Liver (tissue), 3 donors: Measurements from ENCODE around the gene ERBB2.

Experiments used
- FOXA1 ChIP-seq: IDR thresholded peaks from 2 replicates; pipeline ENCODE4 v1.6.1; 2016; ENCODE audit warnings: antibody characterized with exemption
- GABPA ChIP-seq, 2 donors: IDR thresholded peaks in 1 of 2; conservative IDR thresholded peaks in 1 of 2; 2 replicates each; pipeline ENCODE4 v1.6.1; 2016; ENCODE audit warnings: antibody characterized with exemption in 2 of 2, mild to moderate bottlenecking in 1 of 2, moderate library complexity in 1 of 2
- HNF4G ChIP-seq: IDR thresholded peaks from 2 replicates; pipeline ENCODE4 v1.6.1; 2016; ENCODE audit warnings: antibody characterized with exemption
- JUND ChIP-seq, 2 donors: IDR thresholded peaks; 2 replicates each; pipeline ENCODE4 v1.6.1; 2016; ENCODE audit warnings: antibody characterized with exemption in 2 of 2
- RAD21 ChIP-seq, 2 donors: IDR thresholded peaks; 2 replicates each; pipeline ENCODE4 v1.6.1; 2016; ENCODE audit warnings: antibody characterized with exemption in 2 of 2, mild to moderate bottlenecking in 2 of 2
- RXRA ChIP-seq, 2 donors: IDR thresholded peaks; 2 replicates each; pipeline ENCODE4 v1.6.1; 2017 to 2018; ENCODE audit warnings: antibody characterized with exemption in 2 of 2, mild to moderate bottlenecking in 1 of 2
- TAF1 ChIP-seq: conservative IDR thresholded peaks from 2 replicates; pipeline ENCODE4 v1.6.1; 2016; ENCODE audit warnings: antibody characterized with exemption, mild to moderate bottlenecking
- YY1 ChIP-seq: IDR thresholded peaks from 2 replicates; pipeline ENCODE4 v1.6.1; 2016; ENCODE audit warnings: antibody characterized with exemption, mild to moderate bottlenecking
- TF ChIP-seq, protein P1 (sequence below): fragments of 150-350 bp; IDR thresholded peaks from 2 replicates; pipeline ENCODE4 v1.5.1; 2017; ENCODE audit warnings: improper control_type of control experiment, low read depth, low read length; ENCODE audit not compliant: missing input control
- TF ChIP-seq, protein P2 (sequence below): IDR thresholded peaks from 2 replicates; pipeline ENCODE4 v1.6.1; 2016; ENCODE audit warnings: antibody characterized with exemption
- TF ChIP-seq, protein P3 (sequence below): IDR thresholded peaks from 2 replicates; pipeline ENCODE4 v1.6.1; 2016; ENCODE audit warnings: antibody characterized with exemption, mild to moderate bottlenecking
- TF ChIP-seq, protein P4 (sequence below): IDR thresholded peaks from 2 replicates; pipeline ENCODE4 v1.6.1; 2016; ENCODE audit warnings: antibody characterized with exemption
- TF ChIP-seq, protein P5 (sequence below): IDR thresholded peaks from 2 replicates; pipeline ENCODE4 v1.6.1; 2016; ENCODE audit warnings: antibody characterized with exemption
- donor health status: healthy.
- donor health status: healthy.

DNA sequence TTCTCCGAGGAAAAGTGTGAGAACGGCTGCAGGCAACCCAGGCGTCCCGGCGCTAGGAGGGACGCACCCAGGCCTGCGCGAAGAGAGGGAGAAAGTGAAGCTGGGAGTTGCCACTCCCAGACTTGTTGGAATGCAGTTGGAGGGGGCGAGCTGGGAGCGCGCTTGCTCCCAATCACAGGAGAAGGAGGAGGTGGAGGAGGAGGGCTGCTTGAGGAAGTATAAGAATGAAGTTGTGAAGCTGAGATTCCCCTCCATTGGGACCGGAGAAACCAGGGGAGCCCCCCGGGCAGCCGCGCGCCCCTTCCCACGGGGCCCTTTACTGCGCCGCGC, at the start of gene ERBB2:
- TF ChIP-seq, protein P1, sequence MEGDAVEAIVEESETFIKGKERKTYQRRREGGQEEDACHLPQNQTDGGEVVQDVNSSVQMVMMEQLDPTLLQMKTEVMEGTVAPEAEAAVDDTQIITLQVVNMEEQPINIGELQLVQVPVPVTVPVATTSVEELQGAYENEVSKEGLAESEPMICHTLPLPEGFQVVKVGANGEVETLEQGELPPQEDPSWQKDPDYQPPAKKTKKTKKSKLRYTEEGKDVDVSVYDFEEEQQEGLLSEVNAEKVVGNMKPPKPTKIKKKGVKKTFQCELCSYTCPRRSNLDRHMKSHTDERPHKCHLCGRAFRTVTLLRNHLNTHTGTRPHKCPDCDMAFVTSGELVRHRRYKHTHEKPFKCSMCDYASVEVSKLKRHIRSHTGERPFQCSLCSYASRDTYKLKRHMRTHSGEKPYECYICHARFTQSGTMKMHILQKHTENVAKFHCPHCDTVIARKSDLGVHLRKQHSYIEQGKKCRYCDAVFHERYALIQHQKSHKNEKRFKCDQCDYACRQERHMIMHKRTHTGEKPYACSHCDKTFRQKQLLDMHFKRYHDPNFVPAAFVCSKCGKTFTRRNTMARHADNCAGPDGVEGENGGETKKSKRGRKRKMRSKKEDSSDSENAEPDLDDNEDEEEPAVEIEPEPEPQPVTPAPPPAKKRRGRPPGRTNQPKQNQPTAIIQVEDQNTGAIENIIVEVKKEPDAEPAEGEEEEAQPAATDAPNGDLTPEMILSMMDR = no peak
- TF ChIP-seq, protein P2, sequence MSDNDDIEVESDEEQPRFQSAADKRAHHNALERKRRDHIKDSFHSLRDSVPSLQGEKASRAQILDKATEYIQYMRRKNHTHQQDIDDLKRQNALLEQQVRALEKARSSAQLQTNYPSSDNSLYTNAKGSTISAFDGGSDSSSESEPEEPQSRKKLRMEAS = no peak
- TF ChIP-seq, protein P3, sequence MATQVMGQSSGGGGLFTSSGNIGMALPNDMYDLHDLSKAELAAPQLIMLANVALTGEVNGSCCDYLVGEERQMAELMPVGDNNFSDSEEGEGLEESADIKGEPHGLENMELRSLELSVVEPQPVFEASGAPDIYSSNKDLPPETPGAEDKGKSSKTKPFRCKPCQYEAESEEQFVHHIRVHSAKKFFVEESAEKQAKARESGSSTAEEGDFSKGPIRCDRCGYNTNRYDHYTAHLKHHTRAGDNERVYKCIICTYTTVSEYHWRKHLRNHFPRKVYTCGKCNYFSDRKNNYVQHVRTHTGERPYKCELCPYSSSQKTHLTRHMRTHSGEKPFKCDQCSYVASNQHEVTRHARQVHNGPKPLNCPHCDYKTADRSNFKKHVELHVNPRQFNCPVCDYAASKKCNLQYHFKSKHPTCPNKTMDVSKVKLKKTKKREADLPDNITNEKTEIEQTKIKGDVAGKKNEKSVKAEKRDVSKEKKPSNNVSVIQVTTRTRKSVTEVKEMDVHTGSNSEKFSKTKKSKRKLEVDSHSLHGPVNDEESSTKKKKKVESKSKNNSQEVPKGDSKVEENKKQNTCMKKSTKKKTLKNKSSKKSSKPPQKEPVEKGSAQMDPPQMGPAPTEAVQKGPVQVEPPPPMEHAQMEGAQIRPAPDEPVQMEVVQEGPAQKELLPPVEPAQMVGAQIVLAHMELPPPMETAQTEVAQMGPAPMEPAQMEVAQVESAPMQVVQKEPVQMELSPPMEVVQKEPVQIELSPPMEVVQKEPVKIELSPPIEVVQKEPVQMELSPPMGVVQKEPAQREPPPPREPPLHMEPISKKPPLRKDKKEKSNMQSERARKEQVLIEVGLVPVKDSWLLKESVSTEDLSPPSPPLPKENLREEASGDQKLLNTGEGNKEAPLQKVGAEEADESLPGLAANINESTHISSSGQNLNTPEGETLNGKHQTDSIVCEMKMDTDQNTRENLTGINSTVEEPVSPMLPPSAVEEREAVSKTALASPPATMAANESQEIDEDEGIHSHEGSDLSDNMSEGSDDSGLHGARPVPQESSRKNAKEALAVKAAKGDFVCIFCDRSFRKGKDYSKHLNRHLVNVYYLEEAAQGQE = no peak
- TF ChIP-seq, protein P4, sequence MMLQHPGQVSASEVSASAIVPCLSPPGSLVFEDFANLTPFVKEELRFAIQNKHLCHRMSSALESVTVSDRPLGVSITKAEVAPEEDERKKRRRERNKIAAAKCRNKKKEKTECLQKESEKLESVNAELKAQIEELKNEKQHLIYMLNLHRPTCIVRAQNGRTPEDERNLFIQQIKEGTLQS = no peak
- TF ChIP-seq RXRA (IDR thresholded peaks at IDR 0.05) (no peak), HNF4G (no peak), FOXA1 (no peak), JUND (IDR thresholded peaks at IDR 0.05) (no peak), GABPA (IDR thresholded peaks at IDR 0.05 in 1 of 2, conservative IDR thresholded peaks at IDR 0.05 in 1 of 2) (no peak), TAF1 (no peak), RAD21 (IDR thresholded peaks at IDR 0.05) (no peak), YY1 (no peak)
- TF ChIP-seq, protein P5, sequence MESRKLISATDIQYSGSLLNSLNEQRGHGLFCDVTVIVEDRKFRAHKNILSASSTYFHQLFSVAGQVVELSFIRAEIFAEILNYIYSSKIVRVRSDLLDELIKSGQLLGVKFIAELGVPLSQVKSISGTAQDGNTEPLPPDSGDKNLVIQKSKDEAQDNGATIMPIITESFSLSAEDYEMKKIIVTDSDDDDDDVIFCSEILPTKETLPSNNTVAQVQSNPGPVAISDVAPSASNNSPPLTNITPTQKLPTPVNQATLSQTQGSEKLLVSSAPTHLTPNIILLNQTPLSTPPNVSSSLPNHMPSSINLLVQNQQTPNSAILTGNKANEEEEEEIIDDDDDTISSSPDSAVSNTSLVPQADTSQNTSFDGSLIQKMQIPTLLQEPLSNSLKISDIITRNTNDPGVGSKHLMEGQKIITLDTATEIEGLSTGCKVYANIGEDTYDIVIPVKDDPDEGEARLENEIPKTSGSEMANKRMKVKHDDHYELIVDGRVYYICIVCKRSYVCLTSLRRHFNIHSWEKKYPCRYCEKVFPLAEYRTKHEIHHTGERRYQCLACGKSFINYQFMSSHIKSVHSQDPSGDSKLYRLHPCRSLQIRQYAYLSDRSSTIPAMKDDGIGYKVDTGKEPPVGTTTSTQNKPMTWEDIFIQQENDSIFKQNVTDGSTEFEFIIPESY = no peak
